H9 (cell line): ENCODE measurements around the gene ODAD4. TPM values are rescaled to one million over a fixed set of nuclear protein-coding genes. Genes with fewer than 3 reads are reported as not detected.
A peak's percentile ranks its signal among the peaks of the same experiment; 100 is the strongest.

Experiments
- DNase-seq: peaks from one replicate; pipeline ENCODE4 v3.0.0-alpha.2; 2017
- H2AFZ ChIP-seq: one replicate; pipeline ENCODE4 v1.6.1; 2013; ENCODE audit warnings: mild to moderate bottlenecking, low read length, control low read depth, moderate library complexity
- H2AK5ac ChIP-seq: 2 replicates; pipeline ENCODE4 v1.6.1; 2013; ENCODE audit warnings: low read length, control low read depth, mixed read lengths; ENCODE audit not compliant: insufficient read length
- H2BK120ac ChIP-seq: one replicate; pipeline ENCODE4 v1.6.1; 2013; ENCODE audit warnings: low read depth, mild to moderate bottlenecking, low read length, control low read depth, inconsistent platforms; ENCODE audit not compliant: poor library complexity, severe bottlenecking
- H2BK12ac ChIP-seq: 2 replicates; pipeline ENCODE4 v1.6.1; 2013; ENCODE audit warnings: low read length, control low read depth, mixed read lengths, low read depth; ENCODE audit not compliant: insufficient read length
- H2BK15ac ChIP-seq: 2 replicates; pipeline ENCODE4 v1.6.1; 2013; ENCODE audit warnings: low read depth, low read length, control low read depth
- H2BK20ac ChIP-seq: one replicate; pipeline ENCODE4 v1.6.1; 2013; ENCODE audit warnings: low read depth, mild to moderate bottlenecking, low read length, control low read depth, inconsistent platforms; ENCODE audit not compliant: poor library complexity, severe bottlenecking
- H2BK5ac ChIP-seq: 2 replicates; pipeline ENCODE4 v1.6.1; 2013; ENCODE audit warnings: low read length, control low read depth, mixed read lengths; ENCODE audit not compliant: insufficient read length
- H3K14ac ChIP-seq: 2 replicates; pipeline ENCODE4 v1.6.1; 2013; ENCODE audit warnings: low read length, control low read depth; ENCODE audit not compliant: insufficient read depth
- H3K18ac ChIP-seq: 2 replicates; pipeline ENCODE4 v1.6.1; 2013; ENCODE audit warnings: low read depth, mild to moderate bottlenecking, mixed read lengths, low read length, control low read depth; ENCODE audit not compliant: insufficient read length
- H3K23ac ChIP-seq: 2 replicates; pipeline ENCODE4 v1.6.1; 2013; ENCODE audit warnings: low read length, control low read depth, mixed read lengths, low read depth; ENCODE audit not compliant: insufficient read length
- H3K23me2 ChIP-seq: 2 replicates; pipeline ENCODE4 v1.6.1; 2013; ENCODE audit warnings: low read depth, mild to moderate bottlenecking, mixed read lengths, low read length, control low read depth; ENCODE audit not compliant: insufficient read length, poor library complexity, severe bottlenecking
- H3K27ac ChIP-seq: 2 replicates; pipeline ENCODE4 v1.5.1; 2013; ENCODE audit warnings: low read length, control low read depth, mixed read lengths, low read depth; ENCODE audit not compliant: insufficient read length
- H3K27me3 ChIP-seq: 2 replicates; pipeline ENCODE4 v1.6.1; 2013; ENCODE audit warnings: low read length, control low read depth, inconsistent platforms; ENCODE audit not compliant: insufficient read depth
- H3K4ac ChIP-seq: 2 replicates; pipeline ENCODE4 v1.6.1; 2013; ENCODE audit warnings: low read depth, mild to moderate bottlenecking, control low read depth, inconsistent platforms, low read length, moderate library complexity
- H3K4me1 ChIP-seq: 2 replicates; pipeline ENCODE4 v1.6.1; 2013; ENCODE audit warnings: low read length, control low read depth, inconsistent platforms; ENCODE audit not compliant: insufficient read depth
- H3K4me2 ChIP-seq: 2 replicates; pipeline ENCODE4 v1.6.1; 2013; ENCODE audit warnings: low read length, control low read depth, mixed read lengths; ENCODE audit not compliant: insufficient read length, insufficient read depth
- H3K56ac ChIP-seq: 2 replicates; pipeline ENCODE4 v1.6.1; 2013; ENCODE audit warnings: low read depth, mild to moderate bottlenecking, mixed read lengths, low read length, control low read depth; ENCODE audit not compliant: insufficient read length
- H3K79me1 ChIP-seq: 2 replicates; pipeline ENCODE4 v1.6.1; 2013; ENCODE audit warnings: low read depth, mild to moderate bottlenecking, moderate library complexity, low read length, control low read depth, inconsistent platforms; ENCODE audit not compliant: insufficient read depth, poor library complexity, severe bottlenecking
- H3K79me2 ChIP-seq: 2 replicates; pipeline ENCODE4 v1.6.1; 2013; ENCODE audit warnings: low read length, control low read depth, inconsistent platforms; ENCODE audit not compliant: insufficient read depth
- H3K9ac ChIP-seq: 2 replicates; pipeline ENCODE4 v1.6.1; 2013; ENCODE audit warnings: low read length, control low read depth, mixed read lengths; ENCODE audit not compliant: insufficient read length; ENCODE audit errors: extremely low read depth
- H3K9me3 ChIP-seq: one replicate; pipeline ENCODE4 v1.6.1; 2013; ENCODE audit warnings: low read depth, low read length, inconsistent platforms; ENCODE audit not compliant: control insufficient read depth
- H3T11ph ChIP-seq: one replicate; pipeline ENCODE4 v1.6.1; 2013; ENCODE audit warnings: mild to moderate bottlenecking, low read length, control low read depth, inconsistent platforms
- H4K20me1 ChIP-seq: one replicate; pipeline ENCODE4 v1.6.1; 2013; ENCODE audit not compliant: control insufficient read depth, insufficient read length, insufficient read depth
- H4K5ac ChIP-seq: 2 replicates; pipeline ENCODE4 v1.6.1; 2013; ENCODE audit warnings: low read depth, mild to moderate bottlenecking, mixed read lengths, low read length, control low read depth; ENCODE audit not compliant: insufficient read length
- H4K8ac ChIP-seq: replicated peaks from 2 replicates; pipeline ENCODE4 v1.6.1; 2013; ENCODE audit warnings: low read length, control low read depth, mixed read lengths, low read depth; ENCODE audit not compliant: insufficient read length
- H4K91ac ChIP-seq: 2 replicates; pipeline ENCODE4 v1.6.1; 2013; ENCODE audit warnings: low read depth, mild to moderate bottlenecking, moderate library complexity, mixed read lengths, low read length, control low read depth; ENCODE audit not compliant: insufficient read length
- H3K27ac Mint-ChIP-seq, 3 experiments: 2 replicates in 2 of 3; 3 replicates in 1 of 3; pipeline ENCODE4 v1.8.0; 2020 to 2021; ENCODE audit warnings: mixed read lengths in 3 of 3, mild to moderate bottlenecking in 1 of 3, moderate library complexity in 1 of 3
- H3K27me3 Mint-ChIP-seq: 2 replicates; pipeline ENCODE4 v1.8.0; 2021; ENCODE audit warnings: low read depth, mild to moderate bottlenecking, moderate library complexity, mixed read lengths
- H3K36me3 Mint-ChIP-seq, 3 experiments: 2 replicates in 2 of 3; 3 replicates in 1 of 3; pipeline ENCODE4 v1.8.0; 2020 to 2021; ENCODE audit warnings: low read depth in 3 of 3, mixed read lengths in 3 of 3; ENCODE audit not compliant: insufficient read depth in 1 of 3
- H3K4me1 Mint-ChIP-seq, 2 experiments: 2 replicates each; pipeline ENCODE4 v1.8.0; 2020; ENCODE audit warnings: mixed read lengths in 2 of 2
- H3K4me3 Mint-ChIP-seq, 2 experiments: 2 replicates in 1 of 2; 3 replicates in 1 of 2; pipeline ENCODE4 v1.8.0; 2020 to 2021; ENCODE audit warnings: mild to moderate bottlenecking in 2 of 2, mixed read lengths in 2 of 2, moderate library complexity in 1 of 2
- H3K9me3 Mint-ChIP-seq, 2 experiments: 2 replicates in 1 of 2; 3 replicates in 1 of 2; pipeline ENCODE4 v1.8.0; 2020; ENCODE audit warnings: mild to moderate bottlenecking in 2 of 2, mixed read lengths in 2 of 2, moderate library complexity in 1 of 2
- CTCF ChIP-seq: fragments of 200-600 bp; sonication (generic); conservative IDR thresholded peaks from 3 replicates; pipeline ENCODE4 v1.8.0; 2021; ENCODE audit warnings: antibody characterized with exemption, mild to moderate bottlenecking
- WGBS: extraction: QIAGEN DNeasy Blood & Tissue Kit; methylation state at CpG from one replicate; pipeline ENCODE4 v1.1.7; 2013; ENCODE audit warnings: missing lambda C conversion rate, low lambda C conversion rate, mixed read lengths; ENCODE audit not compliant: insufficient read length; ENCODE audit errors: extremely low coverage; 5-methylcytosine and 5-hydroxymethylcytosine counted together
- total RNA-seq: library from RNA; stranded (reverse); gene quantifications from 2 replicates; pipeline ENCODE4 v1.2.1, GENCODE V29; 2021

The ODAD4 gene
- total RNA-seq, 1 experiment from 2014 or later, result 2.1 TPM

- Histone ChIP-seq H3T11ph (no peak overlapping the region), H3K9ac (no peak overlapping the region), H3K56ac (no peak overlapping the region), H3K79me2 (no peaks in the 10 kb centered on the region), H3K18ac (no peak overlapping the region), H3K4ac (no peak overlapping the region), H4K5ac (no peak overlapping the region), H3K23me2 (no peaks in the 10 kb centered on the region), H2AFZ (no peak overlapping the region), H3K4me2 (no peak overlapping the region), H3K27ac (no peak overlapping the region), H2BK12ac (no peak overlapping the region), H3K23ac (no peak overlapping the region), H3K14ac (no peak overlapping the region), H2BK5ac (no peak overlapping the region), H2AK5ac (no peak overlapping the region), H2BK120ac (no peak overlapping the region), H4K91ac (no peak overlapping the region), H3K79me1 (no peaks in the 10 kb centered on the region), H4K8ac (no peak overlapping the region), H3K4me1 (no peaks in the 10 kb centered on the region), H2BK15ac (no peak overlapping the region), H3K9me3 (no peaks in the 10 kb centered on the region), H4K20me1 (no peaks in the 10 kb centered on the region), H3K27me3 (no peaks in the 10 kb centered on the region), H2BK20ac (no peak overlapping the region)
- Mint-ChIP-seq H3K4me1 (peaks cover 0 to 3% of the 10 kb centered on the region in 2 experiments; a peak in 1 of 4 replicates), H3K27me3 (no peaks in the 10 kb centered on the region), H3K9me3 (no peaks in the 10 kb centered on the region), H3K27ac (peak overlapping the region in 1 of 3 experiments; percentile 28; a peak in 1 of 7 replicates), H3K36me3 (peaks cover 31 to 88% (median 83%) of the 10 kb centered on the region in 3 experiments), H3K4me3 (no peak overlapping the region)
- WGBS, result no CpG with 5 or more reads among the region's 19 CpGs
- TF ChIP-seq CTCF, result no peak
- no peak for DNase-seq
Measured at GRCh38 chr17:41973408-41973811, 43.0 kb downstream of the ODAD4 start.
